NCI-H1417 (cell line): Measurements from ENCODE around the gene CBLN3.
"Not testable (repeated sequence)": the region's sequence is repeated elsewhere in the genome, so short reads cannot be mapped to it uniquely, and the experiment has no call there.

Source experiments
- DNase-seq, 3 experiments: peaks; one replicate each; lab custom pipeline; 2025; lab: John Stamatoyannopoulos, UW

CBLN3 gene

GRCh38 chr14:24429395-24430142, at the start of gene CBLN3, which contains the start of gene KHNYN:
Gene CBLN3, minus strand, starts transcription at chr14:24429668. Its CDS starts 614 bp downstream, at chr14:24429054.
Gene KHNYN, plus strand, starts transcription at chr14:24429954. Its CDS starts 777 bp downstream, at chr14:24430731.
- DNase-seq, result peak; percentile 82 to 89 (median 87)

GRCh38 chr14:24475261-24475660, 45.8 kb upstream of the CBLN3 start:
- DNase-seq, result no peak

GRCh38 chr14:24473211-24473610, 43.7 kb upstream of the CBLN3 start:
- no peak for DNase-seq

GRCh38 chr14:24470450-24470849, 41.0 kb upstream of the CBLN3 start:
- not testable (repeated sequence) for DNase-seq

GRCh38 chr14:24465805-24466204, 36.3 kb upstream of the CBLN3 start:
- no peak for DNase-seq

- no peak for DNase-seq
These were observed 35.9 kb upstream of the CBLN3 start for GRCh38 chr14:24465368-24465767.

- peak in 2 of 3 experiments; percentile 27 to 70 for DNase-seq
These were observed 34.7 kb upstream of the CBLN3 start for GRCh38 chr14:24463884-24464785.

GRCh38 chr14:24463017-24463883, 33.8 kb upstream of the CBLN3 start:
- no peak for DNase-seq

GRCh38 chr14:24461336-24461735, 31.9 kb upstream of the CBLN3 start:
- DNase-seq, result no peak

GRCh38 chr14:24459331-24459730, 29.9 kb upstream of the CBLN3 start:
- no peak for DNase-seq

GRCh38 chr14:24458736-24459135, 29.3 kb upstream of the CBLN3 start:
- no peak for DNase-seq

GRCh38 chr14:24456980-24457379, 27.5 kb upstream of the CBLN3 start:
- DNase-seq, result no peak

- DNase-seq, result not testable (repeated sequence)
These were observed 21.4 kb upstream of the CBLN3 start for GRCh38 chr14:24450828-24451227.

- no peak for DNase-seq
These were observed 13.7 kb upstream of the CBLN3 start for GRCh38 chr14:24443053-24443665.

GRCh38 chr14:24442240-24443052, 13.0 kb upstream of the CBLN3 start, which contains the start of gene SDR39U1:
Gene SDR39U1, minus strand, starts transcription at chr14:24442776. Its CDS starts 7 bp downstream, at chr14:24442769.
- DNase-seq, result peak; percentile 99 to 100 (median 99)

GRCh38 chr14:24441904-24442239, 12.4 kb upstream of the CBLN3 start:
- peak in 2 of 3 experiments; percentile 77 to 82 for DNase-seq

- DNase-seq, result no peak
These were observed 12.0 kb upstream of the CBLN3 start for GRCh38 chr14:24441485-24441884.

- no peak for DNase-seq
These were observed 11.3 kb upstream of the CBLN3 start for GRCh38 chr14:24440606-24441399.

- DNase-seq, result no peak
These were observed 10.6 kb upstream of the CBLN3 start for GRCh38 chr14:24439830-24440605.
